ENCODE results near the gene ACSS3. TPM values are rescaled to one million over a fixed set of nuclear protein-coding genes. Genes with fewer than 3 reads are reported as not detected.
A peak's percentile ranks its signal among the peaks of the same experiment; 100 is the strongest.

The ACSS3 gene
- total and polyA plus RNA-seq, 9 donors: 7.3 to 12.7 (median 8.8) TPM

GRCh38 chr12:81211306-81211705 lies 133.4 kb downstream of the ACSS3 start:
- H3K4me1 ChIP-seq (ENCODE audit: control insufficient read depth, insufficient read depth, low read length): no peaks in the 10 kb centered on the region
- DNase-seq: no peak
- no peaks in the 10 kb centered on the region for H3K27me3 ChIP-seq (ENCODE audit: control insufficient read depth, insufficient read depth, low read length)
- WGBS (ENCODE audit: insufficient coverage): no CpG with 5 or more reads among the region's 1 CpG
- H3K9me3 ChIP-seq (replicated peaks; ENCODE audit: control insufficient read depth, low read depth, low read length): no peaks in the 10 kb centered on the region
- no peak overlapping the region for H3K27ac ChIP-seq (ENCODE audit: low read length)
- no peaks in the 10 kb centered on the region for H3K36me3 ChIP-seq (ENCODE audit: control insufficient read depth, insufficient read depth, low read length)
- H3K4me3 ChIP-seq (ENCODE audit: low read length): no peak overlapping the region

GRCh38 chr12:81212996-81213696 lies 135.3 kb downstream of the ACSS3 start:
- Histone ChIP-seq H3K4me3 (ENCODE audit: low read length) (no peak overlapping the region), H3K36me3 (ENCODE audit: control insufficient read depth, insufficient read depth, low read length) (no peaks in the 10 kb centered on the region), H3K27ac (ENCODE audit: low read length) (no peak overlapping the region), H3K9me3 (replicated peaks; ENCODE audit: control insufficient read depth, low read depth, low read length) (no peaks in the 10 kb centered on the region), H3K4me1 (ENCODE audit: control insufficient read depth, insufficient read depth, low read length) (no peaks in the 10 kb centered on the region), H3K27me3 (ENCODE audit: control insufficient read depth, insufficient read depth, low read length) (no peaks in the 10 kb centered on the region)
- 40% methylated on average over 1 of the region's 4 CpGs for WGBS (ENCODE audit: insufficient coverage)
- no peak for DNase-seq

- H3K4me3 ChIP-seq (ENCODE audit: low read length): no peak overlapping the region
- no peaks in the 10 kb centered on the region for H3K9me3 ChIP-seq (replicated peaks; ENCODE audit: control insufficient read depth, low read depth, low read length)
- H3K4me1 ChIP-seq (ENCODE audit: control insufficient read depth, insufficient read depth, low read length): no peaks in the 10 kb centered on the region
- H3K27ac ChIP-seq (ENCODE audit: low read length): no peak overlapping the region
- no CpG with 5 or more reads among the region's 3 CpGs for WGBS (ENCODE audit: insufficient coverage)
- no peak for DNase-seq
- H3K27me3 ChIP-seq (ENCODE audit: control insufficient read depth, insufficient read depth, low read length): no peaks in the 10 kb centered on the region
- H3K36me3 ChIP-seq (ENCODE audit: control insufficient read depth, insufficient read depth, low read length): no peaks in the 10 kb centered on the region
Measured at GRCh38 chr12:81216739-81217138, 138.9 kb downstream of the ACSS3 start.

GRCh38 chr12:81221681-81222080 lies 143.8 kb downstream of the ACSS3 start:
- H3K36me3 ChIP-seq (ENCODE audit: control insufficient read depth, insufficient read depth, low read length): no peaks in the 10 kb centered on the region
- no CpG with 5 or more reads among the region's 1 CpG for WGBS (ENCODE audit: insufficient coverage)
- no peaks in the 10 kb centered on the region for H3K27me3 ChIP-seq (ENCODE audit: control insufficient read depth, insufficient read depth, low read length)
- no peak overlapping the region for H3K27ac ChIP-seq (ENCODE audit: low read length)
- no peak overlapping the region for H3K4me3 ChIP-seq (ENCODE audit: low read length)
- no peaks in the 10 kb centered on the region for H3K9me3 ChIP-seq (replicated peaks; ENCODE audit: control insufficient read depth, low read depth, low read length)
- no peaks in the 10 kb centered on the region for H3K4me1 ChIP-seq (ENCODE audit: control insufficient read depth, insufficient read depth, low read length)
- DNase-seq: peak; percentile 39

DNA sequence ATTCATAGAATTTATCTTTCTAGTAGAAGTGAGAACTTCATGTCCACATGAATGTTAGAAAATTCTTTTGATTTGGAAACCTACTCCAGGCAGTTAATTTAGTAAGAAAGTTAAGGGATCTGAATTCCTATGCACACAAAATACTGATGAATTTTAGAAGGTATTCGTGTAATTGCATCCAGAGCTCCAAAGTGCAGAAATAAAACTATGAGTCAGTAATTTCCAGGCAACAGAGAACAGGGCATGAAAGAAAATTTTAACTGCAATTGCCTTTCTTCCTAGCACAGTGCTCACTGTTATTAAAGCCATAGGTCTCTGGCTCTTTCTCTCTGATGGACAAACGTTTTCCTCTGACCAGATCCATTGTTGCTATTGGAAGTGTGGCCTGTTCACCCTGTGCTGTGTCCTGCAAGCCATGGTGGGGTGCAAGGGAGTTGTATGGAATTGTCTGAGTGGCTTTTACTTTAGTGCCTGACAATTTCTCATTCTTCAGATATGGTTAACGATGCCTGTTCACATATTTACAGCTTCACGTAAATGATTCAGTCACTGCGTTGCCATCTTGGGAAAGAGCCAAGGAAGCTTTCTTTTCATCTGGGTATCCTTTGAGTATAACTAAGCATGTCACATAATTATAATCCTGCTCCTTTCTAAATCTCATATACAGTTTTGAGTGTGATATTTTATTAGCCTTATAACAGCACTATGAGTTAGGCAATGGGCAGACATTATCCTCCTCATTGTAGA lies 145.1 kb downstream of the ACSS3 start:
- Histone ChIP-seq H3K4me3 (ENCODE audit: low read length) (no peak overlapping the region), H3K4me1 (ENCODE audit: control insufficient read depth, insufficient read depth, low read length) (no peaks in the 10 kb centered on the region), H3K9me3 (replicated peaks; ENCODE audit: control insufficient read depth, low read depth, low read length) (no peaks in the 10 kb centered on the region), H3K27ac (ENCODE audit: low read length) (no peak overlapping the region), H3K36me3 (ENCODE audit: control insufficient read depth, insufficient read depth, low read length) (no peaks in the 10 kb centered on the region), H3K27me3 (ENCODE audit: control insufficient read depth, insufficient read depth, low read length) (no peaks in the 10 kb centered on the region)
- no peak for DNase-seq
- 100% methylated on average over 1 of the region's 5 CpGs for WGBS (ENCODE audit: insufficient coverage)

GRCh38 chr12:81224626-81225025 lies 146.7 kb downstream of the ACSS3 start:
- Histone ChIP-seq H3K27ac (ENCODE audit: low read length) (no peak overlapping the region), H3K27me3 (ENCODE audit: control insufficient read depth, insufficient read depth, low read length) (no peaks in the 10 kb centered on the region), H3K4me3 (ENCODE audit: low read length) (no peak overlapping the region), H3K36me3 (ENCODE audit: control insufficient read depth, insufficient read depth, low read length) (no peaks in the 10 kb centered on the region), H3K9me3 (replicated peaks; ENCODE audit: control insufficient read depth, low read depth, low read length) (no peaks in the 10 kb centered on the region), H3K4me1 (ENCODE audit: control insufficient read depth, insufficient read depth, low read length) (peaks cover under 1% of the 10 kb centered on the region)
- WGBS (ENCODE audit: insufficient coverage): no CpG with 5 or more reads among the region's 6 CpGs
- no peak for DNase-seq

- 67% methylated on average over 3 of the region's 5 CpGs for WGBS (ENCODE audit: insufficient coverage)
Measured at GRCh38 chr12:81229759-81230158, 151.9 kb downstream of the ACSS3 start.

GRCh38 chr12:81231574-81232368 lies 153.9 kb downstream of the ACSS3 start:
- Histone ChIP-seq H3K36me3 (ENCODE audit: control insufficient read depth, insufficient read depth, low read length) (no peaks in the 10 kb centered on the region), H3K27me3 (ENCODE audit: control insufficient read depth, insufficient read depth, low read length) (no peaks in the 10 kb centered on the region), H3K4me1 (ENCODE audit: control insufficient read depth, insufficient read depth, low read length) (peaks cover 2% of the 10 kb centered on the region), H3K4me3 (ENCODE audit: low read length) (no peak overlapping the region), H3K27ac (ENCODE audit: low read length) (no peak overlapping the region), H3K9me3 (replicated peaks; ENCODE audit: control insufficient read depth, low read depth, low read length) (no peaks in the 10 kb centered on the region)
- WGBS (ENCODE audit: insufficient coverage): no CpG with 5 or more reads among the region's 3 CpGs
- DNase-seq: no peak

More at GRCh38 chr12:81229759-81230158, 151.9 kb downstream of the ACSS3 start:
- Histone ChIP-seq H3K27me3 (ENCODE audit: control insufficient read depth, insufficient read depth, low read length) (no peaks in the 10 kb centered on the region), H3K27ac (ENCODE audit: low read length) (no peak overlapping the region), H3K36me3 (ENCODE audit: control insufficient read depth, insufficient read depth, low read length) (no peaks in the 10 kb centered on the region), H3K9me3 (replicated peaks; ENCODE audit: control insufficient read depth, low read depth, low read length) (no peaks in the 10 kb centered on the region), H3K4me3 (ENCODE audit: low read length) (no peak overlapping the region), H3K4me1 (ENCODE audit: control insufficient read depth, insufficient read depth, low read length) (peaks cover 2% of the 10 kb centered on the region)
- no peak for DNase-seq

DNA sequence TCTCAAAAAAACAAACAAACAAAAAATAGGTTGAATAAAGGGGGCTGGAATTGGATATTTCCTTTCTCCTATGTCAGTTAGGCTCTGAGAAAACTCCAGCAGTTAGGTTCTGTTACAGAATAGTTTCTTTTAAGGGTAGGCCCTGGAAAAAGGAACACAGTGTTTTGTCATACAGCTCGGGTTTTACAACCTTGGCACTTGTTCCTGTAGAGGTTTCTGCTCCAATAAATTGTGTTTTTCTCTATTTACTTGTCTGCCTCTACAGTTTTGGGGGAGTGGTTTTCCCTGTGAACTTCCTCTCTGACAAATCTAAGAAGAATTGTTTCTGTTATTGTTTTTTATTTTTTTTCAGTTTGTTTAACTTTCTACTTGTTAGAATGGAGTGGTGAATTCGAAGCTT lies 167.6 kb downstream of the ACSS3 start:
- no CpG with 5 or more reads among the region's 2 CpGs for WGBS (ENCODE audit: insufficient coverage)
- Histone ChIP-seq H3K9me3 (replicated peaks; ENCODE audit: control insufficient read depth, low read depth, low read length) (peaks cover 2% of the 10 kb centered on the region), H3K36me3 (ENCODE audit: control insufficient read depth, insufficient read depth, low read length) (no peaks in the 10 kb centered on the region), H3K4me3 (ENCODE audit: low read length) (no peak overlapping the region), H3K27me3 (ENCODE audit: control insufficient read depth, insufficient read depth, low read length) (no peaks in the 10 kb centered on the region), H3K4me1 (ENCODE audit: control insufficient read depth, insufficient read depth, low read length) (no peaks in the 10 kb centered on the region), H3K27ac (ENCODE audit: low read length) (no peak overlapping the region)
- DNase-seq: peak; percentile 80
